ENCODE data around the gene EVA1B.

GRCh38 chr1:36305915-36306209 lies 17.6 kb downstream of the EVA1B start:
- TF ChIP-seq CTCF (IDR thresholded peaks at IDR 0.05) (no peak), POLR2A (IDR thresholded peaks at IDR 0.05) (no peak)

All from transverse colon (tissue), 3 donors.